DOHH2 (cell line): ENCODE results near the gene CAMSAP3.

Source experiments
- H3F3A ChIP-seq: fragments of 200-600 bp; sonication (generic), shearing (Covaris generic); 2 replicates; pipeline ENCODE4 v1.6.0; 2016; ENCODE audit warnings: antibody characterized with exemption, mild to moderate bottlenecking; ENCODE audit not compliant: control insufficient read depth, insufficient read depth
- H3K27ac ChIP-seq: fragments of 200-600 bp; sonication (generic); 2 replicates; pipeline ENCODE4 v1.5.1; 2014; ENCODE audit warnings: low read depth, mild to moderate bottlenecking, low read length, moderate library complexity
- H3K27me3 ChIP-seq: fragments of 200-600 bp; sonication (generic); 2 replicates; pipeline ENCODE4 v1.6.1; 2014; ENCODE audit warnings: mild to moderate bottlenecking, low read length, mixed read lengths; ENCODE audit not compliant: control insufficient read depth
- H3K36me3 ChIP-seq: fragments of 200-600 bp; sonication (generic); 2 replicates; pipeline ENCODE4 v1.6.1; 2014; ENCODE audit warnings: mild to moderate bottlenecking, low read length, moderate library complexity, mixed read lengths; ENCODE audit not compliant: control insufficient read depth
- H3K4me1 ChIP-seq: fragments of 200-600 bp; sonication (generic); 2 replicates; pipeline ENCODE4 v1.6.1; 2014; ENCODE audit warnings: mild to moderate bottlenecking, low read length, mixed read lengths; ENCODE audit not compliant: control insufficient read depth
- H3K4me2 ChIP-seq: fragments of 200-600 bp; sonication (generic); 2 replicates; pipeline ENCODE4 v1.6.0; 2014; ENCODE audit warnings: mild to moderate bottlenecking, low read length, moderate library complexity
- H3K4me3 ChIP-seq: fragments of 200-600 bp; sonication (generic); 2 replicates; pipeline ENCODE4 v1.5.1; 2014; ENCODE audit warnings: mild to moderate bottlenecking, low read length, mixed read lengths
- H3K79me2 ChIP-seq: fragments of 200-600 bp; sonication (generic); 2 replicates; pipeline ENCODE4 v1.6.1; 2014; ENCODE audit warnings: mild to moderate bottlenecking, low read length, mixed read lengths; ENCODE audit not compliant: control insufficient read depth
- H3K9me2 ChIP-seq: fragments of 200-600 bp; sonication (generic); replicated peaks from 2 replicates; pipeline ENCODE4 v1.6.1; 2014; ENCODE audit warnings: mild to moderate bottlenecking, low read length, mixed read lengths; ENCODE audit not compliant: control insufficient read depth
- H3K9me3 ChIP-seq: fragments of 200-600 bp; sonication (generic); 2 replicates; pipeline ENCODE4 v1.6.1; 2014; ENCODE audit warnings: antibody characterized with exemption, low read length, mixed read lengths; ENCODE audit not compliant: control insufficient read depth, insufficient read depth
- H4K20me1 ChIP-seq: fragments of 200-600 bp; sonication (generic); 2 replicates; pipeline ENCODE4 v1.6.0; 2014; ENCODE audit warnings: low read depth, mild to moderate bottlenecking, antibody characterized with exemption, low read length, moderate library complexity; ENCODE audit not compliant: control insufficient read depth, insufficient read depth
- CTCF ChIP-seq: fragments of 200-600 bp; sonication (generic); IDR thresholded peaks from one replicate; pipeline ENCODE4 v1.5.1; 2014; ENCODE audit warnings: antibody characterized with exemption, mild to moderate bottlenecking, low read depth, low read length; ENCODE audit not compliant: poor library complexity, severe bottlenecking
- EZH2phosphoT487 ChIP-seq: fragments of 200-600 bp; sonication (generic); IDR thresholded peaks from 2 replicates; pipeline ENCODE4 v1.6.1; 2017; ENCODE audit warnings: borderline replicate concordance, mild to moderate bottlenecking, antibody characterized with exemption, low read length, moderate library complexity, mixed read lengths

CAMSAP3 gene

DNA sequence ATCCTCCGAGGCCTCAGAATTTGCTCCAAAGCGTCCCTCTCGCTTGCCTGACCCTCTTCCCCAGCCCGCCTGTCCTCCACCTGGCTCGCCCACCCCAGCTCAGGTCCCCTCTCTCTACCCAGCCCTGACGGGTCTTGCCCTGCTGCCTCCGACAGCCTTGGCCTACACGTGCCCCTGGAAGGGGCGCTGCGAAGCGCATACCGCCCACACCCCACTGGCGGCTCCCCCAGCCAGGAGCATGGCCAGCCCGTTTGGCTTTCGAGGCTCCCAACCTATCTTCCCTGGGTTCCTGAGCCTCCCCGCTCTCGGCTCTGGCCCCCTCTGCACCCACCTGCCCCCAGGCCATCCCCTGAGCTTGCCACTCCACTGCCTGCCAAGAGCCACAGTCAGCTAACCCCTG is 29.1 kb downstream of the CAMSAP3 start:
- peaks cover 53% of the 10 kb centered on the region for H3K36me3 ChIP-seq
- H3K9me3 ChIP-seq = no peaks in the 10 kb centered on the region
- peaks cover 37% of the 10 kb centered on the region for H3K79me2 ChIP-seq
- no peak overlapping the region for H3K27ac ChIP-seq
- H3K9me2 ChIP-seq = no peaks in the 10 kb centered on the region
- H3F3A ChIP-seq = no peaks in the 10 kb centered on the region
- H3K27me3 ChIP-seq = no peaks in the 10 kb centered on the region
- TF ChIP-seq CTCF = no peak
- TF ChIP-seq EZH2phosphoT487 = no peak
- no peak overlapping the region for H3K4me2 ChIP-seq
- no peaks in the 10 kb centered on the region for H4K20me1 ChIP-seq
- H3K4me1 ChIP-seq = peaks cover 11% of the 10 kb centered on the region
- H3K4me3 ChIP-seq = no peak overlapping the region

- no peaks in the 10 kb centered on the region for H3F3A ChIP-seq
- no peak overlapping the region for H3K4me2 ChIP-seq
- H3K4me3 ChIP-seq = no peak overlapping the region
- no peaks in the 10 kb centered on the region for H4K20me1 ChIP-seq
- peaks cover 18% of the 10 kb centered on the region for H3K4me1 ChIP-seq
- TF ChIP-seq CTCF (no peak), EZH2phosphoT487 (no peak)
- no peaks in the 10 kb centered on the region for H3K9me2 ChIP-seq
- H3K27ac ChIP-seq = no peak overlapping the region
- no peaks in the 10 kb centered on the region for H3K9me3 ChIP-seq
- H3K79me2 ChIP-seq = peaks cover 48% of the 10 kb centered on the region
- no peaks in the 10 kb centered on the region for H3K27me3 ChIP-seq
- peaks cover 48% of the 10 kb centered on the region for H3K36me3 ChIP-seq
Observed at GRCh38 chr19:7625763-7626372, 30.2 kb downstream of the CAMSAP3 start.

- Histone ChIP-seq H3K4me1 (peaks cover 21% of the 10 kb centered on the region), H4K20me1 (no peaks in the 10 kb centered on the region), H3K4me3 (no peak overlapping the region), H3K4me2 (no peak overlapping the region), H3K36me3 (peaks cover 39% of the 10 kb centered on the region), H3K9me3 (no peaks in the 10 kb centered on the region), H3K9me2 (no peaks in the 10 kb centered on the region), H3F3A (no peaks in the 10 kb centered on the region), H3K79me2 (peaks cover 60% of the 10 kb centered on the region), H3K27ac (no peak overlapping the region), H3K27me3 (no peaks in the 10 kb centered on the region)
- TF ChIP-seq CTCF = no peak
- no peak for TF ChIP-seq EZH2phosphoT487
Observed at GRCh38 chr19:7627166-7627565, 31.5 kb downstream of the CAMSAP3 start.
